DMS153 treated with DMSO at 0.1 percent for 48 hours (cell line): Measurements from ENCODE around the gene CHTOP.

Experiments
- DNase-seq: peaks from one replicate; lab custom pipeline; 2025; ENCODE audit not compliant: unreplicated experiment; lab: John Stamatoyannopoulos, UW

Gene CHTOP

DNA sequence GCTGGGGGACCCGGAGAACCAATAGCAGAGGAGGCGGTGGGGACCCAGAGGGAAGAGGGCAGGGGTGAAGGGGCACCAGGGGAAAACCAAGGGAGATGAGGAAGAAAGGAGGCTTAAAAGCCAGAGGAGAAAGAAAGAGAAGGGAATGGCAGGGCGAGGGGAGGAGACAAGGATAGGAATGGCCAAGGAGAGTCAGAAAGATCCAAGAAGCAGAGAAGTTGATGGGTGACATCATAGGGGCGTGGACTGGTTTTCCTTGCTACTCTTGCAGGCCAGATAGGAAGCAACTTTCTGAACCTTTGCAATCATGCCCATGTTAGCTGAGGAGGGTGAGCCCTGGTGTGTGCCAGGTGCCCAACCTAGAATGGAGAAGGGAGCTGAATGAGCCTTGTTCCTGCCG, 50.0 kb downstream of the CHTOP start:
- DNase-seq, result no peak

DNA sequence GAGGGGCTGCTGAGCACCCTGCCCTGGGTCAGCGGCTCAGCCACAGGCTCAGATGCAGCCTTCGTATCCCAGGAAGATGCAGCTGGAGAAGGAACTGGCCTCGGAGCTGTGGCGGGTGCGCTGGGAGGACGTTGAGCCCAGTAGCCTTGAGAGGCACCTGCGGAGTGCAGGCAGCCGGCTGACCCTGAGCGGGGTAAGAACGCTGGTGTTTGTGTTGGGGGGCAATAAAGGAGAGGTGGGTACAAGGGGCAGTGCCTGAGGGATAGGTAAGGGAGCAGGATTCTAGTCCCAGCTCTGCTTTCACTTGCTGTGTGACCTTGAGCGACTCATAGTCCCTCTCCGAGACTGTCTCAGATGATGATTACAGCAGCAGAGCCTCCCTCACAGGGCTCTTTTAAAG, 51.0 kb downstream of the CHTOP start:
- DNase-seq, result no peak

- DNase-seq, result no peak
Measured at GRCh38 chr1:153685544-153686340, 51.9 kb downstream of the CHTOP start.

DNA sequence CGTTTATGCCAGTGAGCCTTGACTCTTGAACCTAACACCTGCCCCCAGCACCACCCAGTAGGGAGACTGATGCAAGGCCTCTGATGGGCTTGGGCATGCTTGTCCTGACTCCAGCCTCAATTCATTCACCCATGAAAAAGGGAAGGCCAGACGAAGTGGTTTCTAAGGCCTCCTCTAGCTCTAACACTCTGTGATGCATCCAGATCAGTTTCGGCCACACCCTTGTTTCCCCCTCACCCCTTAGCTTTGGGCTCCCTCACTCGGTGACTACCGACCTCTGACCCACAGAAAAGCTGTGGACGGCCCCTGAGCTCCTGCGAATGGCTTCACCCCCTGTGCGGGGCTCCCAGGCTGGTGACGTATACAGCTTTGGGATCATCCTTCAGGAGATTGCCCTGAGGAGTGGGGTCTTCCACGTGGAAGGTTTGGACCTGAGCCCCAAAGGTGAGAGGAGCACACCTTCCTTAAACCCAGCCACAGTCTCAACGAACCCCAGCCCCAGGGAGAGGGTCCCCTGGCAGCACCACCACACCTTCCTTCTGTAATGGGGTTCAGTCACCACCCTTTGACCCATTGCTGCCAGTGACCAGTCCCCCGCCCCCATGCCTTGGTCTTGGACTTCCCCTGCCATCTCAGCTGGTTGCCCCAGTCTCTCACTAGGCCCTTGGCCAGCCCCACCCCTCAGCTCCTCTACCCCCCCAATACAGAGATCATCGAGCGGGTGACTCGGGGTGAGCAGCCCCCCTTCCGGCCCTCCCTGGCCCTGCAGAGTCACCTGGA, 53.7 kb downstream of the CHTOP start:
- no peak for DNase-seq

- DNase-seq, result no peak
Measured at GRCh38 chr1:153688276-153688675, 54.4 kb downstream of the CHTOP start.

GRCh38 chr1:153688736-153689328, 55.0 kb downstream of the CHTOP start:
- DNase-seq, result no peak

DNA sequence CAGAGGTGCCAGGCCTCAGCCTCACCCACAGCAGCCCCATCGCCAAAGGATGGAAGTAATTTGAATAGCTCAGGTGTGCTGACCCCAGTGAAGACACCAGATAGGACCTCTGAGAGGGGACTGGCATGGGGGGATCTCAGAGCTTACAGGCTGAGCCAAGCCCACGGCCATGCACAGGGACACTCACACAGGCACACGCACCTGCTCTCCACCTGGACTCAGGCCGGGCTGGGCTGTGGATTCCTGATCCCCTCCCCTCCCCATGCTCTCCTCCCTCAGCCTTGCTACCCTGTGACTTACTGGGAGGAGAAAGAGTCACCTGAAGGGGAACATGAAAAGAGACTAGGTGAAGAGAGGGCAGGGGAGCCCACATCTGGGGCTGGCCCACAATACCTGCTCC, 59.6 kb downstream of the CHTOP start:
- no peak for DNase-seq
